Fibroblast of villous mesenchyme (primary cell): ENCODE results near the gene VPS13D. TPM values are rescaled to one million over a fixed set of nuclear protein-coding genes. Genes with fewer than 3 reads are reported as not detected.

Experiments used
- DNase-seq: peaks from one replicate; pipeline ENCODE4 v3.0.0-alpha.2; 2010; ENCODE audit warnings: low read depth
- H3K4me3 ChIP-seq: 2 replicates; pipeline ENCODE4 v1.5.1; 2011; ENCODE audit warnings: low read depth, mild to moderate bottlenecking, low read length
- total RNA-seq: library from RNA; depleted of rRNA; stranded (reverse); fragments of >200 nt; gene quantifications from 2 replicates; pipeline ENCODE4 v1.2.3, GENCODE V29; 2012
- TF ChIP-seq, protein P1 (sequence below): IDR thresholded peaks from 2 replicates; pipeline ENCODE4 v1.5.1; 2012; ENCODE audit warnings: low read depth, mild to moderate bottlenecking, low read length; ENCODE audit not compliant: insufficient read depth

VPS13D gene
- total RNA-seq, 1 donor: 55.3 TPM

DNA sequence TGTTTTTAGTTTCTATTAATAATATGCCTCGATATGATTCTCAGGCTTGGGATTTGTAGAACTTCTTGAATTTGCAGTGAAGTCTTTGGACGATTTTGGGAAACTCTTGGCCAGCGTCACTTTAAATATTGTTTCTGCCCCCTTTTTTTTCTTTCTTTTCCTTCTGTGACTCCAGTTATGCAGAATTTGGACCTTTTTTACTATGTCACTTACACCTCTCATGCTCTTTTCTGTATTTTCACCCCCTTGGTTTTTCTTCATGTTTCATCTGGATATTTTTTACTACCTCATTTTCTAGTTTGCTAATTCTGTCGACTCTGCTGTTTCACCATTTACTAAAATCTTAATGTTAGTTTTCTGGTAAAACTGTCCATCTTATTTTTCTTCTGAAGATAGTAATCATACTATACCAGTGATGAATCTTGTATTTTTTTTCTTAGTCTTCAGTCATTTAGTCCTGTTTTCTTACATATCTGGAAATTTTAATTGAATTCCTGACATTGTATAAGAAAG is 214.6 kb downstream of the VPS13D start:
- TF ChIP-seq, protein P1, sequence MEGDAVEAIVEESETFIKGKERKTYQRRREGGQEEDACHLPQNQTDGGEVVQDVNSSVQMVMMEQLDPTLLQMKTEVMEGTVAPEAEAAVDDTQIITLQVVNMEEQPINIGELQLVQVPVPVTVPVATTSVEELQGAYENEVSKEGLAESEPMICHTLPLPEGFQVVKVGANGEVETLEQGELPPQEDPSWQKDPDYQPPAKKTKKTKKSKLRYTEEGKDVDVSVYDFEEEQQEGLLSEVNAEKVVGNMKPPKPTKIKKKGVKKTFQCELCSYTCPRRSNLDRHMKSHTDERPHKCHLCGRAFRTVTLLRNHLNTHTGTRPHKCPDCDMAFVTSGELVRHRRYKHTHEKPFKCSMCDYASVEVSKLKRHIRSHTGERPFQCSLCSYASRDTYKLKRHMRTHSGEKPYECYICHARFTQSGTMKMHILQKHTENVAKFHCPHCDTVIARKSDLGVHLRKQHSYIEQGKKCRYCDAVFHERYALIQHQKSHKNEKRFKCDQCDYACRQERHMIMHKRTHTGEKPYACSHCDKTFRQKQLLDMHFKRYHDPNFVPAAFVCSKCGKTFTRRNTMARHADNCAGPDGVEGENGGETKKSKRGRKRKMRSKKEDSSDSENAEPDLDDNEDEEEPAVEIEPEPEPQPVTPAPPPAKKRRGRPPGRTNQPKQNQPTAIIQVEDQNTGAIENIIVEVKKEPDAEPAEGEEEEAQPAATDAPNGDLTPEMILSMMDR: no peak
- no peak overlapping the region for H3K4me3 ChIP-seq
- DNase-seq: no peak

DNA sequence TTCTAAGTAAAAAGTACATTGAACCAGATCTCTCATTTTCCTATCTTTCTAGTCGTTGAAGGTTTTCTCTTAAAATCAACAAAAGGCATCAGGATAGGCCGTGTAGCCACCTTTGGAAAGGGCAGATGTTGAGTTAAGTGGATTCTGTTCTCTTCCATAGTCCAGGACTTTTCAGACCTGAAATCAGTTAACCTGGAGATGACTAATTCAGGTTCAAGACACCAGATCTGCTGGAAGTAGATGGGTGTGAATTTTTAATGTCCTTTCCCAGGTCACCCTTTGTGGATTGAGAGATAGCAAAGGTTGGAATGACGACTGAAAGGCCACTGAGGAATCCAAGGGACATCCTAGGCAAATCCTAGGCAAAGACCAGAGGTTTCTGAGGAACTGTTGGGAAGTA is 215.4 kb downstream of the VPS13D start:
- H3K4me3 ChIP-seq: no peak overlapping the region
- TF ChIP-seq, protein P1: no peak
- no peak for DNase-seq

DNA sequence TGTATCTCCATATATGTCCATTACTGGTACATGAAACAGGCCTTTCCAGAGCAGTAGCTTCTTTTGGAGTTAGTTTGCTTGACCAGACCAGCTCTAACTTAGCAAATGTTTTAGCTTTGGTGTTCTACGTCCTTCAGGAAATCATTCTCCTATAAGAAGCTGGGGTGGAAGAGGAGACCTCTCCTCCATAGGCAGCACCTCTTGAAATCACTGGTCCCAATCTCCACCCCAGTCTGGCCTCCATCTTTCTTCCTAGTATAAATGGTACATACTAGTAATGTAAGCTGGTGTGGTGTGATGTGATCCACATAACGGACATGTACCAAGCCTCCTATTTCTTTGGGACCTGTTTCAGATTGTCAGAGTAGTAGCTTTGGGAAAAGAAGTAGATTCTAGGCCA is 216.8 kb downstream of the VPS13D start:
- DNase-seq: no peak
- H3K4me3 ChIP-seq: no peak overlapping the region
- TF ChIP-seq, protein P1: no peak

DNA sequence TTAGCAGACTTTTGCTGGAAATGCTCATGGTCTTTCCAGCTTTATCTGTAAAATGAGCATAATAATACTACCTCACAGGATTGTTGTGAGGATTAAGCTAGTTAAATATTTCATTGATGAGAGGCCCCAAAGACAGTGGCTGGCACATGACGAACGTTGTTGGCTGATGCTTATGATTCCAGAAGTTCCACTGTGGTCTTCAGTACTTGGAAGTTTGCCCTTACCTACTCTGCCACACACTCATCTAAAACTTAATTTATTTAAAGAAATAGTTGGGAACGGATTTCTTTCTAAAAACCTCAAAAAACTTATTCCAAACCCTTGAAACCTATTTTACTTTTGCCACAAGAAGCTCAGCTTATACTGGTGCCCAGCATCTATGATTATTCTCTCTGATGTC is 217.5 kb downstream of the VPS13D start:
- TF ChIP-seq, protein P1: no peak
- DNase-seq: peak; percentile 46
- no peak overlapping the region for H3K4me3 ChIP-seq

DNA sequence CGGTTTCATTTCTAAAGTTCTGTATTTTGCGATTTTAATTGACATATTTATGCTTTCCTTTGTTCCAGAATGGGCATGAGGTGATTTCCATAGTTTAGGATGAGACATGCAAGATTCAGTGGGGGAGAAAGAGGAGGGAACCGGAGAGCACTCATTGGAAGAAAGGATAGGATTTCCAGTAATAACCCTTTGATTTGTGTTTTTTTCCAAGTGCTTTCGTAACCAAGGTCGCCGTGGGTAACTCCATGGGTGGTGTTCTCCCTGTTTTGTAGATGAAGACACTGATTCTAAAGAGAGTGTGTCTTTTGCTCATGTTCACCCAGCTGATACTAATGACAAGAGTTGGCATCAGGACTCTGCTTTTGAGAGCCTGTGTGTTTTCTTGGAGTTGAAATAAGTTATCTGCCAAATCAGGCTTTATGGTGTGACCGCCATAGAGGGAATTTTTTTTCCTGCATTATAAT is 218.1 kb downstream of the VPS13D start:
- TF ChIP-seq, protein P1: no peak
- DNase-seq: peak; percentile 81
- no peak overlapping the region for H3K4me3 ChIP-seq

DNA sequence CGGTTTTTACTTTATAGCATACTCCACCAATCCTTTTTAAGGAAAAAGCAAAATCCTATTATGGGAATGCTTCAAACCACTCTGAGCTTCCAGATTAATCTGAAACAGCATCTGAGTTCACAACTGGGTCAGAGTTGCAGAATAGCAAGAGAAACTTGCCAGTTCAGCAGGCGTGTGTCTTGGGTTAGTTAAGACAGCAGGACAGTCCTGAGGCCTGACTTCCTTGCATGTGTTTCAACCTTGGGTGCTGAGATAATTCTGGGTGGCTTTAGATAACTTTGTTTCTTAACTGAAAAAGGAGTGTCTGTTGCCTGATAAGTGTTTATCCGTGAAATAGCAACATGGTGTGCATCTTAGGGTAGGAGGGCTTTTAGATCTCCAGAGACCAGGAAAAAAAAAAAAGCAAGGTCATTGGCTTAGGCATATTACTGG is 218.9 kb downstream of the VPS13D start:
- H3K4me3 ChIP-seq: no peak overlapping the region
- peak; percentile 92 for DNase-seq
- TF ChIP-seq, protein P1: no peak
